Uterus (tissue), 2 donors: Measurements from ENCODE around the gene SHISA4.

Experiments used
- CTCF ChIP-seq, 4 experiments: fragments of 200-600 bp in 2 of 4; fragments of 450-650 bp in 2 of 4; sonication (generic) in 2 of 4; IDR thresholded peaks; one replicate each; pipeline ENCODE4 v1.5.1; 2016 to 2019; ENCODE audit warnings: antibody characterized with exemption in 4 of 4, mild to moderate bottlenecking in 2 of 4, moderate library complexity in 1 of 4
- POLR2A ChIP-seq, 2 donors: fragments of 450-650 bp; IDR thresholded peaks; one replicate each; pipeline ENCODE4 v1.6.1; 2016; ENCODE audit warnings: antibody characterized with exemption in 2 of 2, mild to moderate bottlenecking in 1 of 2, moderate library complexity in 1 of 2

- TF ChIP-seq CTCF (IDR thresholded peaks at IDR 0.05) (no peak), POLR2A (IDR thresholded peaks at IDR 0.05) (no peak)
Measured at GRCh38 chr1:201939574-201939973, 50.9 kb downstream of the SHISA4 start.
